Measurements from ENCODE around the gene DRC1.

Gene DRC1

GRCh38 chr2:26483027-26483326 is 81.3 kb downstream of the DRC1 start:
- peaks cover 1% of the 10 kb centered on the region for H3K4me1 Mint-ChIP-seq
- no peak for DNase-seq
- no peaks in the 10 kb centered on the region for H3K9me3 Mint-ChIP-seq
- H3K4me3 Mint-ChIP-seq = no peak overlapping the region
- no peak overlapping the region for H3K27ac Mint-ChIP-seq
- ATAC-seq = no peak
- peaks cover 2% of the 10 kb centered on the region for H3K27me3 Mint-ChIP-seq

GRCh38 chr2:26483516-26483915 is 81.8 kb downstream of the DRC1 start:
- Mint-ChIP-seq H3K4me3 (no peak overlapping the region), H3K27me3 (no peaks in the 10 kb centered on the region), H3K4me1 (no peaks in the 10 kb centered on the region), H3K27ac (no peak overlapping the region), H3K9me3 (no peaks in the 10 kb centered on the region)
- DNase-seq = no peak
- ATAC-seq = no peak

- H3K27ac Mint-ChIP-seq = peak overlapping the region in 1 of 2 donors; percentile 68
- ATAC-seq (no peak), DNase-seq (no peak)
- no peaks in the 10 kb centered on the region for H3K27me3 Mint-ChIP-seq
- H3K4me1 Mint-ChIP-seq = no peaks in the 10 kb centered on the region
- no peaks in the 10 kb centered on the region for H3K9me3 Mint-ChIP-seq
- H3K4me3 Mint-ChIP-seq = no peak overlapping the region
These were observed 82.3 kb downstream of the DRC1 start for GRCh38 chr2:26483957-26484565.

GRCh38 chr2:26484579-26484978 is 82.9 kb downstream of the DRC1 start:
- H3K27ac Mint-ChIP-seq = peak overlapping the region in 1 of 2 donors; percentile 22
- no peak overlapping the region for H3K4me3 Mint-ChIP-seq
- no peak for ATAC-seq
- no peak for DNase-seq
- H3K27me3 Mint-ChIP-seq = no peaks in the 10 kb centered on the region
- no peaks in the 10 kb centered on the region for H3K4me1 Mint-ChIP-seq
- H3K9me3 Mint-ChIP-seq = no peaks in the 10 kb centered on the region

- Mint-ChIP-seq H3K27me3 (no peaks in the 10 kb centered on the region), H3K4me1 (no peaks in the 10 kb centered on the region), H3K27ac (no peak overlapping the region), H3K4me3 (no peak overlapping the region), H3K9me3 (no peaks in the 10 kb centered on the region)
- DNase-seq = no peak
- ATAC-seq = no peak
These were observed 83.4 kb downstream of the DRC1 start for GRCh38 chr2:26485099-26485498.

GRCh38 chr2:26485725-26486418 is 84.2 kb downstream of the DRC1 start:
- H3K4me1 Mint-ChIP-seq = no peaks in the 10 kb centered on the region
- ATAC-seq (no peak), DNase-seq (no peak)
- no peaks in the 10 kb centered on the region for H3K9me3 Mint-ChIP-seq
- no peak overlapping the region for H3K4me3 Mint-ChIP-seq
- H3K27ac Mint-ChIP-seq = no peak overlapping the region
- H3K27me3 Mint-ChIP-seq = no peaks in the 10 kb centered on the region

- no peaks in the 10 kb centered on the region for H3K27me3 Mint-ChIP-seq
- ATAC-seq (peak; percentile 55), DNase-seq (no peak)
- no peak overlapping the region for H3K27ac Mint-ChIP-seq
- no peaks in the 10 kb centered on the region for H3K9me3 Mint-ChIP-seq
- H3K4me1 Mint-ChIP-seq = no peaks in the 10 kb centered on the region
- no peak overlapping the region for H3K4me3 Mint-ChIP-seq
These were observed 85.1 kb downstream of the DRC1 start for GRCh38 chr2:26486789-26487188.

GRCh38 chr2:26487192-26487591 is 85.5 kb downstream of the DRC1 start:
- DNase-seq = no peak

GRCh38 chr2:26488463-26489212 is 86.9 kb downstream of the DRC1 start:
- no peak for DNase-seq
- no peak for ATAC-seq
- peaks cover 9% of the 10 kb centered on the region for H3K4me1 Mint-ChIP-seq
- no peak overlapping the region for H3K4me3 Mint-ChIP-seq
- H3K27me3 Mint-ChIP-seq = no peaks in the 10 kb centered on the region
- no peak overlapping the region for H3K27ac Mint-ChIP-seq
- H3K9me3 Mint-ChIP-seq = no peaks in the 10 kb centered on the region

More at GRCh38 chr2:26487192-26487591, 85.5 kb downstream of the DRC1 start:
- no peaks in the 10 kb centered on the region for H3K27me3 Mint-ChIP-seq
- H3K4me1 Mint-ChIP-seq = no peaks in the 10 kb centered on the region
- H3K9me3 Mint-ChIP-seq = no peaks in the 10 kb centered on the region
- no peak overlapping the region for H3K4me3 Mint-ChIP-seq
- ATAC-seq = peak; percentile 30
- H3K27ac Mint-ChIP-seq = no peak overlapping the region

- H3K27me3 Mint-ChIP-seq = no peaks in the 10 kb centered on the region
- no peak for DNase-seq
- ATAC-seq = no peak
- peaks cover 12% of the 10 kb centered on the region for H3K4me1 Mint-ChIP-seq
- H3K9me3 Mint-ChIP-seq = no peaks in the 10 kb centered on the region
- H3K27ac Mint-ChIP-seq = no peak overlapping the region
- H3K4me3 Mint-ChIP-seq = no peak overlapping the region
These were observed 87.6 kb downstream of the DRC1 start for GRCh38 chr2:26489213-26489850.

- no peaks in the 10 kb centered on the region for H3K9me3 Mint-ChIP-seq
These were observed 89.9 kb downstream of the DRC1 start for GRCh38 chr2:26491563-26492167.

GRCh38 chr2:26492749-26493515 is 91.2 kb downstream of the DRC1 start:
- no peak overlapping the region for H3K4me3 Mint-ChIP-seq
- peaks cover 12% of the 10 kb centered on the region for H3K4me1 Mint-ChIP-seq
- peak overlapping the region in 1 of 2 donors; percentile 70 for H3K27ac Mint-ChIP-seq
- ATAC-seq (peak; percentile 46), DNase-seq (no peak)
- peaks cover 10% of the 10 kb centered on the region for H3K27me3 Mint-ChIP-seq
- no peaks in the 10 kb centered on the region for H3K9me3 Mint-ChIP-seq

More at GRCh38 chr2:26491563-26492167, 89.9 kb downstream of the DRC1 start:
- Mint-ChIP-seq H3K27me3 (peaks cover 9% of the 10 kb centered on the region), H3K4me1 (peaks cover 12% of the 10 kb centered on the region), H3K27ac (no peak overlapping the region), H3K4me3 (no peak overlapping the region)
- DNase-seq (no peak), ATAC-seq (no peak)

GRCh38 chr2:26493566-26493965 is 91.8 kb downstream of the DRC1 start:
- no peaks in the 10 kb centered on the region for H3K9me3 Mint-ChIP-seq
- H3K4me1 Mint-ChIP-seq = peaks cover 12% of the 10 kb centered on the region
- no peak overlapping the region for H3K4me3 Mint-ChIP-seq
- no peak for DNase-seq
- peak; percentile 64 for ATAC-seq
- H3K27ac Mint-ChIP-seq = peak overlapping the region; percentile 21 to 70
- peaks cover 10% of the 10 kb centered on the region for H3K27me3 Mint-ChIP-seq

- Mint-ChIP-seq H3K27me3 (peaks cover 10% of the 10 kb centered on the region), H3K27ac (no peak overlapping the region), H3K4me3 (no peak overlapping the region), H3K4me1 (peaks cover 12% of the 10 kb centered on the region), H3K9me3 (no peaks in the 10 kb centered on the region)
- DNase-seq (no peak), ATAC-seq (no peak)
These were observed 92.5 kb downstream of the DRC1 start for GRCh38 chr2:26494199-26494598.

GRCh38 chr2:26494891-26495290 is 93.2 kb downstream of the DRC1 start:
- no peak overlapping the region for H3K4me3 Mint-ChIP-seq
- H3K27ac Mint-ChIP-seq = no peak overlapping the region
- ATAC-seq (no peak), DNase-seq (no peak)
- H3K9me3 Mint-ChIP-seq = no peaks in the 10 kb centered on the region
- H3K27me3 Mint-ChIP-seq = peaks cover 10% of the 10 kb centered on the region
- H3K4me1 Mint-ChIP-seq = peaks cover 12% of the 10 kb centered on the region
